ENCODE data around the gene ADAM15.

Gene ADAM15

DNA sequence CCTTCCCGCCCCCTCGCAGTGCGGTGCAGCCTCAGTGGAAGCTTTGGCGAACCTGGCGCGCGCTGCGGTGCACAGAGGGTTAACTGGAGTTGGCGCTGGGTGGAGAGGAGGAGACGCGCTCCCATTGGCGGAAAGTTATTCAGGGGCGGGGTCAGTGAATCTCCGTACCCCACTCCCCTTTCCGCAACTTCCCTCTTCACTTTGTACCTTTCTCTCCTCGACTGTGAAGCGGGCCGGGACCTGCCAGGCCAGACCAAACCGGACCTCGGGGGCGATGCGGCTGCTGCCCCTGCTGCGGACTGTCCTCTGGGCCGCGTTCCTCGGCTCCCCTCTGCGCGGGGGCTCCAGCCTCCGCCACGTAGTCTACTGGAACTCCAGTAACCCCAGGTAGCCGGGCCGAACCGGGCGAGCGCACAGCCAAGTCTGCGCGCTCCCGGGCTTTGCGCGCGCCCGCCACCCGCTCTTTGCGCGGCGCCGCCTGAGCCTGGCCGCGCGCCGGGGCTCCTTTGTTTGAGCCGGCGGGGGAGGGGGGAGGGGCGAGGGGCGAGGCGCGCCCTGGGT lies 12.5 kb downstream of the ADAM15 start, which contains the start of gene EFNA4:
Gene EFNA4 (plus strand): TSS at position 191 of the 561 bp plus-strand sequence. CDS start 84 bp downstream, at position 275.
- H3K27ac ChIP-seq, result peak within 1 kb of the TSS; percentile 91
- TF ChIP-seq ZFX (IDR thresholded peaks at IDR 0.05; ENCODE audit: borderline replicate concordance), result no peak
- TF ChIP-seq, protein P1, sequence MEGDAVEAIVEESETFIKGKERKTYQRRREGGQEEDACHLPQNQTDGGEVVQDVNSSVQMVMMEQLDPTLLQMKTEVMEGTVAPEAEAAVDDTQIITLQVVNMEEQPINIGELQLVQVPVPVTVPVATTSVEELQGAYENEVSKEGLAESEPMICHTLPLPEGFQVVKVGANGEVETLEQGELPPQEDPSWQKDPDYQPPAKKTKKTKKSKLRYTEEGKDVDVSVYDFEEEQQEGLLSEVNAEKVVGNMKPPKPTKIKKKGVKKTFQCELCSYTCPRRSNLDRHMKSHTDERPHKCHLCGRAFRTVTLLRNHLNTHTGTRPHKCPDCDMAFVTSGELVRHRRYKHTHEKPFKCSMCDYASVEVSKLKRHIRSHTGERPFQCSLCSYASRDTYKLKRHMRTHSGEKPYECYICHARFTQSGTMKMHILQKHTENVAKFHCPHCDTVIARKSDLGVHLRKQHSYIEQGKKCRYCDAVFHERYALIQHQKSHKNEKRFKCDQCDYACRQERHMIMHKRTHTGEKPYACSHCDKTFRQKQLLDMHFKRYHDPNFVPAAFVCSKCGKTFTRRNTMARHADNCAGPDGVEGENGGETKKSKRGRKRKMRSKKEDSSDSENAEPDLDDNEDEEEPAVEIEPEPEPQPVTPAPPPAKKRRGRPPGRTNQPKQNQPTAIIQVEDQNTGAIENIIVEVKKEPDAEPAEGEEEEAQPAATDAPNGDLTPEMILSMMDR (IDR thresholded peaks at IDR 0.05), result no peak

DNA sequence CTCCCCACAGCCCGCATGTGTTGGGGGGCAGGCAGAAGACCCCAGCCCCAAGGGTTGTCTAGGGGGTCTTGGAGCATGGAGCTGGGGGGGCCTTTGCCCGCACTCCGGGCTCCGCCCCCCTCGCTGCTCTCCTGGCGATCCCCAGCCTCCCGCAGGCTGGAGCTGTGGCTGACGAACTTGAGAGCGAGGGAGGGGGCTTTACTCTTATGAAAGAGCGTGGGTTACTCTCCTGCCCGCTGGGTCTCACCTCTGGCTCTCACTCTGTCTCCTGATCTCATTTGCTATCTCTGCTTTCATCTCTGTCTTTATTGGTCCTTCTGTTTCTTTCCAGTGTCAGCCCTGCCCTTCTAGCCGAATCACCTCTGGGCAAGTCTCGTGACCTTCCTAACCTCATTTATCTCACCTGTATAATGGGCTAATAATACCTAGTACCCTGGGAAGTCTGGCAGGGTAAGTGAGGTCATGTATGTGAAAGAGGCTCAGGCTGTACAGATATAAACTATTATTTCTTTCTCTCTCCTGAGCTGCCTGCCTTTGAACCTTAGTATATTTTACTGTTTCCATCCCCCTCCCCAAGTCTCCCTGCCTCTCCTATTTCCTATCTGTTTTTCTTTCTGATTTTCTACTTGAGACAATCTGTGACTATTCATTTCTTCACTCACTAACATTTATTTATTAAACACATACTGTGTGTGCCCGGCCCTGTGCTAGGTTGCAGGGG lies 13.2 kb downstream of the ADAM15 start:
- H3K27ac ChIP-seq, result peak overlapping the region; percentile 91
- TF ChIP-seq, protein P1 (IDR thresholded peaks at IDR 0.05), result no peak
- TF ChIP-seq ZFX (IDR thresholded peaks at IDR 0.05; ENCODE audit: borderline replicate concordance), result no peak

DNA sequence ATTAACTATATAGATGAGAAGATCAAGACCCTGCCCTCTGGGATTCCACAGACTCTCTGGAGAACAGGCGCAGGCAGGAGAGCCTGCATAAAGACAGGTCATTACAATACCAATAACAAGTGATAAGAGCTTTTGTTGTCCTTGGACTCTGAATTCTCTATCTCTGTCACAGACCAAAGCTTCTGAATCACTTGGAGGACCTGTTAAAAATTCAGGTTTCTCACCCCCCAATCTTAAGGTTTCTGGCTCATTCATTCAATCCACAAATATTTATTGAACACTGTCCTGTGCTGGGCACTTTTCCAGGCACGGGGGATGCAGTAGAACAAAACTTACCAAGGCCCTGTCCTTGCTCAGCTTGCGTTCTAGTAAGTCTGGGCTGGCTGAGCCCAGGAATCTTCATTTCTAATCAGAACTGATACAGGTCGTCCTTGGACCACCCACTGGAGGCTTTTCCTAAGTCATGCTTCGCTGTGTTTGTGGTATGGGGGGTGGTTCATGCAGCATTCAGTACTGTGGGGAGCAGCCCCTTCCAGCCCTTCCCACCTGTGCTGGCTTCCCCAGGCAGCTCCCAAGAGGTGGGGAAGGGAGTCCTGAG lies 13.8 kb downstream of the ADAM15 start:
- TF ChIP-seq, protein P1 (IDR thresholded peaks at IDR 0.05), result no peak
- no peak for TF ChIP-seq ZFX (IDR thresholded peaks at IDR 0.05; ENCODE audit: borderline replicate concordance)
- peak overlapping the region; percentile 91 for H3K27ac ChIP-seq

DNA sequence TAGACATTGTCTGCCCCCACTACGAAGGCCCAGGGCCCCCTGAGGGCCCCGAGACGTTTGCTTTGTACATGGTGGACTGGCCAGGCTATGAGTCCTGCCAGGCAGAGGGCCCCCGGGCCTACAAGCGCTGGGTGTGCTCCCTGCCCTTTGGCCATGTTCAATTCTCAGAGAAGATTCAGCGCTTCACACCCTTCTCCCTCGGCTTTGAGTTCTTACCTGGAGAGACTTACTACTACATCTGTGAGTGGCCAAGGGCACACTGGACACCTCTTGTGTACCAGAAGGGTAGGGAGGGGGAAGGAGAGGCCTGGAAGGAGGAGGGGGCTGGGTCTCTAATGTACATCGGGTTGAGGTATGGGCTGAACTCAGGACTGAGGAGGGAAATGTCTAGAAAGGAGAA lies 15.7 kb downstream of the ADAM15 start:
- TF ChIP-seq, protein P1 (IDR thresholded peaks at IDR 0.05), result no peak
- no peak for TF ChIP-seq ZFX (IDR thresholded peaks at IDR 0.05; ENCODE audit: borderline replicate concordance)
- peak overlapping the region; percentile 17; the same call in 1 of the 2 replicates for H3K27ac ChIP-seq

DNA sequence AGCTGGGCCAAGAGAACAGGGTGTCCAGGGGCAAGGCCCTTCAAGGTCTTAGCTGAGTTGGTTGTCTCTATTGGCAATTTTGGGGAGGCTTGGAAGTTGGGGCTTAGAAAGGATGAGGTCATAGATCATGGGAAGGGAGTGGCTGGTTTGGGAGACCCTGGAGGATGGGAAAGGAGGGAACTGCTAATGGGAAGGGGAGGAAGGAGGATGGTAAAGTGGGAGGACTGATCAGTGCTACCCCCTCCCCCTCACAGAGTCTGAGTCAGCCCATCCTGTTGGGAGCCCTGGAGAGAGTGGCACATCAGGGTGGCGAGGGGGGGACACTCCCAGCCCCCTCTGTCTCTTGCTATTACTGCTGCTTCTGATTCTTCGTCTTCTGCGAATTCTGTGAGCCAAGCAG lies 17.5 kb downstream of the ADAM15 start:
- peak overlapping the region; percentile 53; the same call in 1 of the 2 replicates for H3K27ac ChIP-seq
- TF ChIP-seq, protein P1 (IDR thresholded peaks at IDR 0.05), result no peak
- no peak for TF ChIP-seq ZFX (IDR thresholded peaks at IDR 0.05; ENCODE audit: borderline replicate concordance)

DNA sequence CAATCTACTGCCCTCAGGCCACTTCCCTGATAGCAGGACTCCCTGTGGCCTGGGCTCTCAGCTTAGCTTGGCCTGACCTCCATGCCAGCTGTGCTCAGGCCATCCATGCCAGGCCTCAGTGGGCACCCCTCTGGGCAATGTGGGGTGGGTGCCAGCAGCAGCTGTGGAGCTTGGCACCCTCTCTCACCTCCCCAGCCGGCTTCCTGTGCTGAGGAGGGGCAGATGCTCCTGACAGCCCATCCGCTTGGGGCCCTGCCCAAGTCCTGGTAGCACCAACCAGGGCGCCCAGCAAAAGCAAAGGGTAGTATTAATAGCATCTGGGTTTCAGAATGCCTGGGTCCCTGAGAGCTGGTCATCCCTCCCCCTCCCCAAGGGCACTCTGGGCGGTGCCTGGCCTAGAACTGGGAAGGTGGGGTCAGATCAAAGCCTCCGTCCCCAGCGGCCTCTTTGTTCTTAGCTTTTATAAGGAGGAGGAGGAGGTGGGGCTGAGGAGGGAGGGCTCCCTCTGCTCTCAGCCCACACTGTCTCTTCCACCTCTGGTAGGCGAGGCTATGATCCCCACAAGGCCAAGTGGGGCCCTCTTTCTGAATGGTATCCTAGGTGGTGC lies 18.5 kb downstream of the ADAM15 start:
- peak overlapping the region; percentile 53 for H3K27ac ChIP-seq
- TF ChIP-seq, protein P1 (IDR thresholded peaks at IDR 0.05), result no peak
- TF ChIP-seq ZFX (IDR thresholded peaks at IDR 0.05; ENCODE audit: borderline replicate concordance), result no peak

All from 22Rv1 (cell line).